ENCODE results near the gene TRIM17.
"Not testable (repeated sequence)": the region's sequence is repeated elsewhere in the genome, so short reads cannot be mapped to it uniquely, and the experiment has no call there.

TRIM17 gene

GRCh38 chr1:228434689-228435088 lies 18.0 kb upstream of the TRIM17 start:
- H3K9ac ChIP-seq (ENCODE audit: low read length) = no peak overlapping the region
- H4K20me1 ChIP-seq (ENCODE audit: insufficient read depth, low read length) = no peaks in the 10 kb centered on the region
- H3K4me1 ChIP-seq (ENCODE audit: low read length) = no peaks in the 10 kb centered on the region
- peaks cover 12% of the 10 kb centered on the region for H3K27me3 ChIP-seq (ENCODE audit: low read depth, low read length)
- H3K9me3 ChIP-seq (ENCODE audit: insufficient read depth, low read length) = no peaks in the 10 kb centered on the region
- no peak for TF ChIP-seq EZH2phosphoT487 (IDR thresholded peaks at IDR 0.05; ENCODE audit: low read depth)
- TF ChIP-seq, protein P1, sequence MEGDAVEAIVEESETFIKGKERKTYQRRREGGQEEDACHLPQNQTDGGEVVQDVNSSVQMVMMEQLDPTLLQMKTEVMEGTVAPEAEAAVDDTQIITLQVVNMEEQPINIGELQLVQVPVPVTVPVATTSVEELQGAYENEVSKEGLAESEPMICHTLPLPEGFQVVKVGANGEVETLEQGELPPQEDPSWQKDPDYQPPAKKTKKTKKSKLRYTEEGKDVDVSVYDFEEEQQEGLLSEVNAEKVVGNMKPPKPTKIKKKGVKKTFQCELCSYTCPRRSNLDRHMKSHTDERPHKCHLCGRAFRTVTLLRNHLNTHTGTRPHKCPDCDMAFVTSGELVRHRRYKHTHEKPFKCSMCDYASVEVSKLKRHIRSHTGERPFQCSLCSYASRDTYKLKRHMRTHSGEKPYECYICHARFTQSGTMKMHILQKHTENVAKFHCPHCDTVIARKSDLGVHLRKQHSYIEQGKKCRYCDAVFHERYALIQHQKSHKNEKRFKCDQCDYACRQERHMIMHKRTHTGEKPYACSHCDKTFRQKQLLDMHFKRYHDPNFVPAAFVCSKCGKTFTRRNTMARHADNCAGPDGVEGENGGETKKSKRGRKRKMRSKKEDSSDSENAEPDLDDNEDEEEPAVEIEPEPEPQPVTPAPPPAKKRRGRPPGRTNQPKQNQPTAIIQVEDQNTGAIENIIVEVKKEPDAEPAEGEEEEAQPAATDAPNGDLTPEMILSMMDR (IDR thresholded peaks at IDR 0.05; ENCODE audit: low read depth, low read length) = no peak
- no peak overlapping the region for H3K27ac ChIP-seq (ENCODE audit: low read length)
- H3K79me2 ChIP-seq (ENCODE audit: low read length) = no peaks in the 10 kb centered on the region
- no peak overlapping the region for H3K4me2 ChIP-seq (ENCODE audit: low read length)
- no peak overlapping the region for H3K4me3 ChIP-seq (ENCODE audit: low read length)
- H3K36me3 ChIP-seq (replicated peaks; ENCODE audit: low read depth, low read length) = no peaks in the 10 kb centered on the region
- H2AFZ ChIP-seq (ENCODE audit: low read depth, low read length) = no peak overlapping the region

GRCh38 chr1:228433337-228434053 lies 16.8 kb upstream of the TRIM17 start:
- peaks cover 24% of the 10 kb centered on the region for H3K27me3 ChIP-seq (ENCODE audit: low read depth, low read length)
- H3K79me2 ChIP-seq (ENCODE audit: low read length); H4K20me1 ChIP-seq (ENCODE audit: insufficient read depth, low read length); H3K4me1 ChIP-seq (ENCODE audit: low read length); H3K9me3 ChIP-seq (ENCODE audit: insufficient read depth, low read length); H3K9ac ChIP-seq (ENCODE audit: low read length); H3K4me3 ChIP-seq (ENCODE audit: low read length); H3K27ac ChIP-seq (ENCODE audit: low read length); H3K36me3 ChIP-seq (replicated peaks; ENCODE audit: low read depth, low read length); H2AFZ ChIP-seq (ENCODE audit: low read depth, low read length); H3K4me2 ChIP-seq (ENCODE audit: low read length): not testable (repeated sequence)

- no peak overlapping the region for H3K4me2 ChIP-seq (ENCODE audit: low read length)
- no peak overlapping the region for H3K27ac ChIP-seq (ENCODE audit: low read length)
- H3K9me3 ChIP-seq (ENCODE audit: insufficient read depth, low read length) = no peaks in the 10 kb centered on the region
- no peaks in the 10 kb centered on the region for H3K36me3 ChIP-seq (replicated peaks; ENCODE audit: low read depth, low read length)
- no peak overlapping the region for H3K4me3 ChIP-seq (ENCODE audit: low read length)
- no peak overlapping the region for H2AFZ ChIP-seq (ENCODE audit: low read depth, low read length)
- H3K4me1 ChIP-seq (ENCODE audit: low read length) = no peaks in the 10 kb centered on the region
- no peaks in the 10 kb centered on the region for H4K20me1 ChIP-seq (ENCODE audit: insufficient read depth, low read length)
- peaks cover 26% of the 10 kb centered on the region for H3K27me3 ChIP-seq (ENCODE audit: low read depth, low read length)
- H3K79me2 ChIP-seq (ENCODE audit: low read length) = no peaks in the 10 kb centered on the region
- no peak overlapping the region for H3K9ac ChIP-seq (ENCODE audit: low read length)
- TF ChIP-seq, protein P1 (IDR thresholded peaks at IDR 0.05; ENCODE audit: low read depth, low read length) = no peak
- TF ChIP-seq EZH2phosphoT487 (IDR thresholded peaks at IDR 0.05; ENCODE audit: low read depth) = no peak
These were observed 13.6 kb upstream of the TRIM17 start for GRCh38 chr1:228430243-228430642.

DNA sequence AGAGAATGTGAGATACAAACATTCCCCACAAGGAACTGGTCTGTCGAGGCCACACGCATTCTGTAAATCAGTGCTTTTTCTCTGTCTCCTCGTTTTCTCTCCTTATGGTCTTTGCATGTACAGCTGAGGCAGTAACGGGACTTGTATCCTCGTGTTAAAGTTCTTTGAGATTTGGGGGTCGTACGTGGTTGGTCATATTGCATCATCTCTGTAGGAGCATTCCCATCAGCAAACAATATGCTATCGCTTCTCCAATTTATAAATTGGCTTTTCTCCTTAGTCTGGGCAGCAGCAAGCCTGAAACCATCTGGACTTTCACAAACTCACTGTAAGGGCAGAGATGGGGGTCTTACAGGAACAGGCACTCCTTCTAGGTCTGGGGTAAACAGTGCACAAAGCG lies 13.0 kb upstream of the TRIM17 start:
- H3K27ac ChIP-seq (ENCODE audit: low read length) = no peak overlapping the region
- no peaks in the 10 kb centered on the region for H3K9me3 ChIP-seq (ENCODE audit: insufficient read depth, low read length)
- no peaks in the 10 kb centered on the region for H3K36me3 ChIP-seq (replicated peaks; ENCODE audit: low read depth, low read length)
- no peak overlapping the region for H3K4me2 ChIP-seq (ENCODE audit: low read length)
- no peak overlapping the region for H3K4me3 ChIP-seq (ENCODE audit: low read length)
- no peak overlapping the region for H3K9ac ChIP-seq (ENCODE audit: low read length)
- no peaks in the 10 kb centered on the region for H3K4me1 ChIP-seq (ENCODE audit: low read length)
- H3K27me3 ChIP-seq (ENCODE audit: low read depth, low read length) = peaks cover 23% of the 10 kb centered on the region
- TF ChIP-seq, protein P1 (IDR thresholded peaks at IDR 0.05; ENCODE audit: low read depth, low read length) = no peak
- no peak for TF ChIP-seq EZH2phosphoT487 (IDR thresholded peaks at IDR 0.05; ENCODE audit: low read depth)
- no peaks in the 10 kb centered on the region for H4K20me1 ChIP-seq (ENCODE audit: insufficient read depth, low read length)
- no peaks in the 10 kb centered on the region for H3K79me2 ChIP-seq (ENCODE audit: low read length)
- H2AFZ ChIP-seq (ENCODE audit: low read depth, low read length) = no peak overlapping the region
